LoVo (cell line): ENCODE data around the gene FDPS.
"Not testable (repeated sequence)": the region's sequence is repeated elsewhere in the genome, so short reads cannot be mapped to it uniquely, and the experiment has no call there.

Experiments used
- DNase-seq: peaks from one replicate; pipeline ENCODE4 v3.0.0-alpha.2; 2016; ENCODE audit warnings: low spot score

Gene FDPS

GRCh38 chr1:155285631-155286044 lies 23.0 kb upstream of the FDPS start:
- no peak for DNase-seq

- no peak for DNase-seq
Observed at GRCh38 chr1:155286544-155286943, 22.1 kb upstream of the FDPS start.

- no peak for DNase-seq
Observed at GRCh38 chr1:155287987-155288543, 20.6 kb upstream of the FDPS start.

- not testable (repeated sequence) for DNase-seq
Observed at GRCh38 chr1:155291006-155291405, 17.7 kb upstream of the FDPS start.

GRCh38 chr1:155293086-155293749 lies 15.4 kb upstream of the FDPS start:
- no peak for DNase-seq

GRCh38 chr1:155294520-155295182 lies 14.0 kb upstream of the FDPS start:
- DNase-seq = no peak

GRCh38 chr1:155295183-155295941 lies 13.3 kb upstream of the FDPS start:
- no peak for DNase-seq

GRCh38 chr1:155295942-155296267 lies 12.8 kb upstream of the FDPS start:
- DNase-seq = no peak

- no peak for DNase-seq
Observed at GRCh38 chr1:155296661-155297060, 12.0 kb upstream of the FDPS start.

GRCh38 chr1:155297384-155297783 lies 11.3 kb upstream of the FDPS start:
- DNase-seq = no peak

- DNase-seq = no peak
Observed at GRCh38 chr1:155300024-155300423, 8.6 kb upstream of the FDPS start.

GRCh38 chr1:155300553-155301329 lies 7.9 kb upstream of the FDPS start:
- DNase-seq = no peak

GRCh38 chr1:155301342-155301841 lies 7.3 kb upstream of the FDPS start, which contains the start of gene PKLR:
PKLR (minus strand) TSS chr1:155301438; CDS start chr1:155301395, 43 bp downstream.
- DNase-seq = no peak

GRCh38 chr1:155304558-155305063 lies 4.1 kb upstream of the FDPS start:
- DNase-seq = no peak

GRCh38 chr1:155305881-155306391 lies 2.7 kb upstream of the FDPS start:
- peak; percentile 31 for DNase-seq

GRCh38 chr1:155307247-155307740 lies 1.4 kb upstream of the FDPS start:
- peak; percentile 36 for DNase-seq

GRCh38 chr1:155309423-155310021 lies 856 bp downstream of the FDPS start:
- peak; percentile 56 for DNase-seq

GRCh38 chr1:155313261-155313660 lies 4.6 kb downstream of the FDPS start:
- no peak for DNase-seq

- no peak for DNase-seq
Observed at GRCh38 chr1:155316922-155317321, 8.3 kb downstream of the FDPS start.

- DNase-seq = no peak
Observed at GRCh38 chr1:155318082-155318481, 9.4 kb downstream of the FDPS start.

GRCh38 chr1:155319536-155319935 lies 10.9 kb downstream of the FDPS start:
- no peak for DNase-seq
